Neural progenitor cell (in vitro differentiated cells): ENCODE results near the gene JPT2.

Experiments used
- EZH2 ChIP-seq: fragments of 200-600 bp; sonication (generic); IDR thresholded peaks from 2 replicates; pipeline ENCODE4 v1.6.1; 2017; ENCODE audit warnings: antibody characterized with exemption, mild to moderate bottlenecking, moderate library complexity
- EZH2phosphoT487 ChIP-seq: fragments of 200-600 bp; sonication (generic); IDR thresholded peaks from 2 replicates; pipeline ENCODE4 v1.6.1; 2017; ENCODE audit warnings: antibody characterized with exemption
- TF ChIP-seq, protein P1 (sequence below): fragments of 200-600 bp; sonication (generic); IDR thresholded peaks from 2 replicates; pipeline ENCODE4 v1.5.1; 2017; ENCODE audit warnings: antibody characterized with exemption, mild to moderate bottlenecking

DNA sequence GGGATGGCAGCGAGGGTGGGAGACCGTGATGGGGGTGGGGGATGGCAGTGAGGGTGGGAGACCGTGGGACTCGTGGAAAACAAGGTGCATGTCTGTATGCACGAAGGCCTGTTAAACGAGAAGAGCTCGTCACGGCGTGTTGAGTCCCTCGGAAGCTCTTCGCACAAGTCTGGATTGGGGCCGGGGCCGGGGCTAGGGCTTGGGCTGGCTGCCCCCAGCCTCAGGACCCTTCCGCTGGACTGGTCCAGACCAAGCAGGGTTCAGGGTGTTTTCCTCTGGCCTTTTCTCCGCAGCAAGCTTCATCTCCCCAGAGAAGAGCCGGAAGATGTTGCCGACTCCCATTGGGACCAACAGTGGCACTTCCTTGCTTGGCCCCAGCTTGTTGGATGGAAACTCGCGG, 7.7 kb upstream of the JPT2 start:
- TF ChIP-seq, protein P1, sequence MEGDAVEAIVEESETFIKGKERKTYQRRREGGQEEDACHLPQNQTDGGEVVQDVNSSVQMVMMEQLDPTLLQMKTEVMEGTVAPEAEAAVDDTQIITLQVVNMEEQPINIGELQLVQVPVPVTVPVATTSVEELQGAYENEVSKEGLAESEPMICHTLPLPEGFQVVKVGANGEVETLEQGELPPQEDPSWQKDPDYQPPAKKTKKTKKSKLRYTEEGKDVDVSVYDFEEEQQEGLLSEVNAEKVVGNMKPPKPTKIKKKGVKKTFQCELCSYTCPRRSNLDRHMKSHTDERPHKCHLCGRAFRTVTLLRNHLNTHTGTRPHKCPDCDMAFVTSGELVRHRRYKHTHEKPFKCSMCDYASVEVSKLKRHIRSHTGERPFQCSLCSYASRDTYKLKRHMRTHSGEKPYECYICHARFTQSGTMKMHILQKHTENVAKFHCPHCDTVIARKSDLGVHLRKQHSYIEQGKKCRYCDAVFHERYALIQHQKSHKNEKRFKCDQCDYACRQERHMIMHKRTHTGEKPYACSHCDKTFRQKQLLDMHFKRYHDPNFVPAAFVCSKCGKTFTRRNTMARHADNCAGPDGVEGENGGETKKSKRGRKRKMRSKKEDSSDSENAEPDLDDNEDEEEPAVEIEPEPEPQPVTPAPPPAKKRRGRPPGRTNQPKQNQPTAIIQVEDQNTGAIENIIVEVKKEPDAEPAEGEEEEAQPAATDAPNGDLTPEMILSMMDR = no peak
- TF ChIP-seq EZH2 (no peak), EZH2phosphoT487 (no peak)
